ENCODE results near the gene EOLA1.
"Not testable (repeated sequence)": the region's sequence is repeated elsewhere in the genome, so short reads cannot be mapped to it uniquely, and the experiment has no call there.

The EOLA1 gene

GRCh38 chrX:149567621-149568417, 27.0 kb downstream of the EOLA1 start:
- FAIRE-seq (no peak), DNase-seq (ENCODE audit: insufficient read length, low spot score) (no peak)
- TF ChIP-seq CTCF (IDR thresholded peaks at IDR 0.05; ENCODE audit: insufficient read depth, missing control alignments) = no peak

DNA sequence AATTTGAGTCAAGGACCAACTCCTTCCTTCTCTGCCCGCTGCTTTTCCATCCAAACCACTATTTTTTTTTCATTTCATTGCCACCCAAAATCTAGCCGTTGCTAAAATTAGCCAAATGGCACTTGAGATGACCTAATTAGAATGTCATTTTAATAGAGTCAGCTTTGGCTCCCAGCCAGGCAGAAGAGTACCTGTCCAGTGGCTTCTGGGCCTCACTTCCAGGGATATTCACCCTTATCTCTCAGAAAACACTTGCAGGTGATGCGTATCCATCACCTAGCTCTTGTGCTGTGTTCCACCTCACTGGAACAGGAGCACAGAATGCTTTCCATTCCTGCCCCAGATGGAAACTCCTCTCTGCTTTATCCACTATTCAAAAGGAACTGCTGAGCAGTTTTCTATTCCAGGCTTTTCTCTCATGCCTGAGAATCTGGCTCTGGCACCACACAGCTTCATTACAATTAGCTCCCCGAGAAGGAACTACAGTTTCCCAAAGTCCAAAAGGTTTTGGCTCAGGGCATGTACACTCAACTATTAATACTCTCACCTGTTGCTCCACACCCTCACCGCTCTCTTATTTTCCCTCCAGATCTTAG, 28.0 kb downstream of the EOLA1 start:
- DNase-seq (ENCODE audit: insufficient read length, low spot score) (no peak), FAIRE-seq (no peak)
- no peak for TF ChIP-seq CTCF (IDR thresholded peaks at IDR 0.05; ENCODE audit: insufficient read depth, missing control alignments)

DNA sequence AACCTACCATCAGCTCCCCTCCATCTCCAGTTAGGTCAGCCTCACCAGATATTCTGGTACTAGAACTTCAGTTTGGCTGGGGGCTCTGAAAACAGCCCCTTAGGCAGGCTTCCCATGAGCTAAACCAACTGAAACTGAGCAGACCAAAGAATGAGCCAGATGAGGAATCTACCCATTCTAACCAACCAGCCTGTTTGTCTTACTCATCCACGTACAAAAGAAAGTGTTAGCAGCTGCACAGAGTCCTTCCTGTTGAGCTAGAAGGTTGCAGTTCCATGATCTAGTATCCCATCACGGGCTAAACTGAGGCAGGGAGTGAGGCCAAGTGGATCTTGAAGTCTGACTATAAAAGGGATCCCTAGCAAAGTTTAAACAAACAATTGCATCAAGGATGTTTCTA, 29.0 kb downstream of the EOLA1 start:
- DNase-seq (ENCODE audit: insufficient read length, low spot score) = no peak
- no peak for TF ChIP-seq CTCF (IDR thresholded peaks at IDR 0.05; ENCODE audit: insufficient read depth, missing control alignments)
- no peak for FAIRE-seq

- no peak for TF ChIP-seq CTCF (IDR thresholded peaks at IDR 0.05; ENCODE audit: insufficient read depth, missing control alignments)
- FAIRE-seq (no peak), DNase-seq (ENCODE audit: insufficient read length, low spot score) (no peak)
These were observed 29.9 kb downstream of the EOLA1 start for GRCh38 chrX:149570668-149571067.

GRCh38 chrX:149571770-149572169, 31.0 kb downstream of the EOLA1 start:
- no peak for TF ChIP-seq CTCF (IDR thresholded peaks at IDR 0.05; ENCODE audit: insufficient read depth, missing control alignments)
- DNase-seq (ENCODE audit: insufficient read length, low spot score) (no peak), FAIRE-seq (no peak)

GRCh38 chrX:149572743-149573142, 31.9 kb downstream of the EOLA1 start:
- no peak for FAIRE-seq
- no peak for DNase-seq (ENCODE audit: insufficient read length, low spot score)
- no peak for TF ChIP-seq CTCF (IDR thresholded peaks at IDR 0.05; ENCODE audit: insufficient read depth, missing control alignments)

DNA sequence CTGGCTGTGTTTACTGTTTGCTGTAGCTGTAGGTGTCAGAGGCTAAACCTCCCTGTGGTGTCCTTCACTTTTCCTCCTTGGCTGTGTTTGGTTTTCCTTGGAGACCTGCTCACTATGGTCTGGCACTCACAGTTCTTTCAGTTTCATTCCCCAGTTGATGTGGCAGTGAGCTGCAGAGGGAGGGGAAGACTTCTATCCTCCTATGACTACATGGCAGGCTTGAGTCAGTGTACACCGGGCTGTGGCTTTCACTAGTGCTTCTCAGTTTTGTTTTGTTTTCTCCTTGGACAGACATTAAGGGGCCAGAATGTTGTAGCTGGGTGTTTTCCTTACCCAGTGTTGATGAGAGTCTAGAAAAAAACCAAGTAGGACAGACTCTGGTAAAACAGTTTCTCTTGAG, 32.6 kb downstream of the EOLA1 start:
- not testable (repeated sequence) for DNase-seq (ENCODE audit: insufficient read length, low spot score); FAIRE-seq

DNA sequence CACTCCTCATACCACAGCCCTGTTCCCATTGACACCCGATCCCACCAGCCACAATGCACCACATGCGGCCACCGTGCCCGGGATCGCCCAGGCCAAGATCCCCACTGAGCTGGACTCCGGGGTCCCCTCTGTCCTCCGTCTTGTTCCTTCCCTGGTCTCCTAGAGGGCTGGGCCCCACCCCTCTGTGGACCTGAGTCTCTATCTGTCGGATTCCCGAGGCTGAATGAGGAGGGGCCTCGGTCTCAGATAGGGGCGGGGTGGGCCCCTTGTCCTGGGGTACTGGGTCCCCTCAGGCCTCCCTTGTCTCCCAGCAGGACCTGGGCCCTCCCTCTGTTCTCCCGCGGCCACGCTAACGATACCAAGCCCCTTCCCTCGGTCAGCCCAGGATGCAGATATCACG, 44.8 kb downstream of the EOLA1 start:
- not testable (repeated sequence) for FAIRE-seq; DNase-seq (ENCODE audit: insufficient read length, low spot score)

DNA sequence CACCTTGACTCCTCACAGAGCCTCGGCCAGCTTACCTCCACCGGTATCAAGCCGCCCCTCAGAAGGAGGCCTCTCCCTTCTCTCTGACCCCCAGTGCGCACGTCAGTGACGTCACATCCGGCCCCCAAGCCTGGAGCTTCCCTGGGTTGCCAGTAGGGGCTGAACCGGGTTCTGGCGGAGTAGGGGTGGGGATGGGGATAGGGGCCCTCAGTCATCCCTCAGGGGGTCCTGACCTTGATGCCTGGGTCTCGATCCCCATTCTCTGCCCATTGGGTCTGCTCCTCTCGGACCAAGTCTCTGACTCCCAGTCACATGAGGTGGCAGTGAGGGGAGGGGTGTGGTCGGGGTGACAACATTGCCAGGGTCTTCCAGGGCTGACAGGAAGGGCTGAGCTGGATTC, 46.5 kb downstream of the EOLA1 start, which contains the start of gene MAGEA9B:
Gene MAGEA9B, minus strand, starts transcription at position 101 of the 400 bp plus-strand sequence. CDS start 4,280 bp downstream, outside the sequence.
- FAIRE-seq; DNase-seq (ENCODE audit: insufficient read length, low spot score): not testable (repeated sequence)

GRCh38 chrX:149590993-149591392, 50.2 kb downstream of the EOLA1 start:
- FAIRE-seq; DNase-seq (ENCODE audit: insufficient read length, low spot score): not testable (repeated sequence)

DNA sequence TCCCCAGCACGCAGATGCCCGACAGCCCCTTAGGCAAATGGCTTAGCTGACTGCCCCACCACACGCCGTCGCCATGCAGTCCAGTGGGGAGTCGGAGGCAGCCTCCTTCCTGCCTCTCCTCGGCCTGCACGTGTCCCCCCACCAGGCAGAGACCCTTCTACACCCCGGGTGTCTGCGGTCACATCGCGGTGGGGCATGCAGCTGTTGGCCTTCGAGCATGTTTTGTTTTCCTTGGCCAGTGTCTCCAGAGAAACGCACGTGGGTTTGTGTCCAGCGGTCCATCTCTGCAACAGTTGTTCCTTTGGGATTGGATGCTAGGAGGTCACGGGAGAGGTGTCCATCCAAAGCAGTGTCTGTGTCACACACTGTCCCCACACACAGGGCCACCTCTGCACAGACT, 54.4 kb downstream of the EOLA1 start, which contains the start of gene HSFX2:
Gene HSFX2, minus strand, starts transcription at position 101 of the 400 bp plus-strand sequence. CDS start 614 bp downstream, outside the sequence.
- DNase-seq (ENCODE audit: insufficient read length, low spot score); FAIRE-seq: not testable (repeated sequence)

- not testable (repeated sequence) for DNase-seq (ENCODE audit: insufficient read length, low spot score); FAIRE-seq
These were observed 55.1 kb downstream of the EOLA1 start for GRCh38 chrX:149595943-149596342.

Measured in D721Med (cell line).